Measurements from ENCODE around the gene NPTX1.
A peak's percentile ranks its signal among the peaks of the same experiment; 100 is the strongest.

The NPTX1 gene

GRCh38 chr17:80492343-80493136 lies 16.1 kb upstream of the NPTX1 start:
- Histone ChIP-seq H3K36me3 (ENCODE audit: low read depth) (no peaks in the 10 kb centered on the region), H3K27me3 (ENCODE audit: insufficient read depth, poor library complexity, severe bottlenecking) (peaks cover 3% of the 10 kb centered on the region), H3K9me3 (ENCODE audit: severe bottlenecking) (no peaks in the 10 kb centered on the region), H3K4me1 (ENCODE audit: insufficient read depth, poor library complexity, severe bottlenecking) (no peaks in the 10 kb centered on the region), H3K27ac (ENCODE audit: poor library complexity, severe bottlenecking) (no peak overlapping the region), H3K4me3 (ENCODE audit: severe bottlenecking) (no peak overlapping the region)
- TF ChIP-seq, protein P1, sequence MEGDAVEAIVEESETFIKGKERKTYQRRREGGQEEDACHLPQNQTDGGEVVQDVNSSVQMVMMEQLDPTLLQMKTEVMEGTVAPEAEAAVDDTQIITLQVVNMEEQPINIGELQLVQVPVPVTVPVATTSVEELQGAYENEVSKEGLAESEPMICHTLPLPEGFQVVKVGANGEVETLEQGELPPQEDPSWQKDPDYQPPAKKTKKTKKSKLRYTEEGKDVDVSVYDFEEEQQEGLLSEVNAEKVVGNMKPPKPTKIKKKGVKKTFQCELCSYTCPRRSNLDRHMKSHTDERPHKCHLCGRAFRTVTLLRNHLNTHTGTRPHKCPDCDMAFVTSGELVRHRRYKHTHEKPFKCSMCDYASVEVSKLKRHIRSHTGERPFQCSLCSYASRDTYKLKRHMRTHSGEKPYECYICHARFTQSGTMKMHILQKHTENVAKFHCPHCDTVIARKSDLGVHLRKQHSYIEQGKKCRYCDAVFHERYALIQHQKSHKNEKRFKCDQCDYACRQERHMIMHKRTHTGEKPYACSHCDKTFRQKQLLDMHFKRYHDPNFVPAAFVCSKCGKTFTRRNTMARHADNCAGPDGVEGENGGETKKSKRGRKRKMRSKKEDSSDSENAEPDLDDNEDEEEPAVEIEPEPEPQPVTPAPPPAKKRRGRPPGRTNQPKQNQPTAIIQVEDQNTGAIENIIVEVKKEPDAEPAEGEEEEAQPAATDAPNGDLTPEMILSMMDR (IDR thresholded peaks at IDR 0.05; ENCODE audit: poor library complexity, severe bottlenecking): no peak
- ATAC-seq (ENCODE audit: low read depth) (no peak), DNase-seq (ENCODE audit: low spot score) (peak; percentile 60)

GRCh38 chr17:80491478-80492342 lies 15.3 kb upstream of the NPTX1 start:
- H3K4me1 ChIP-seq (ENCODE audit: insufficient read depth, poor library complexity, severe bottlenecking): no peaks in the 10 kb centered on the region
- H3K27ac ChIP-seq (ENCODE audit: poor library complexity, severe bottlenecking): no peak overlapping the region
- no peak overlapping the region for H3K4me3 ChIP-seq (ENCODE audit: severe bottlenecking)
- DNase-seq (ENCODE audit: low spot score): no peak
- H3K27me3 ChIP-seq (ENCODE audit: insufficient read depth, poor library complexity, severe bottlenecking): peaks cover 7% of the 10 kb centered on the region
- H3K9me3 ChIP-seq (ENCODE audit: severe bottlenecking): no peaks in the 10 kb centered on the region
- TF ChIP-seq, protein P1 (IDR thresholded peaks at IDR 0.05; ENCODE audit: poor library complexity, severe bottlenecking): no peak
- H3K36me3 ChIP-seq (ENCODE audit: low read depth): no peaks in the 10 kb centered on the region
- no peak for ATAC-seq (ENCODE audit: low read depth)

DNA sequence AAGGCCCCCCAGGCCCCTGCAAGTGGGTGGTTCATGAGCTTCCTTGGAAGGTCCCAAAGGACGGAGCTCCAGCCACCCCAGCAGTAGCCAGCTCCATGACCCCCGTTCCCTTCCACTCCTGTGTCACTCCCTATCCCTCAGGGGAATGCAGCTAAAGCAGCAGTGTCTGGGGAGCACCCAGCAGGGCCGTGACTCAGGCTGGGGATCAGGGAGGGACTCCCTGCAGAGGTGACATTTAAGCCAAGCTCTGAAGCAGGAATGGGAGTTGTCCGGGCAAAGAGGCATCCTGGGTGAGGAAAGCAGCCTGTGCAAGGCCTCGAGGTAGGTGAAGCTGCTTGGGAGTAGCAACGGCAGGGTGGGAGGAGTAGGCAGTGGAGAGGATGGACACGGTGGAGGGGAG lies 11.1 kb upstream of the NPTX1 start:
- Histone ChIP-seq H3K27me3 (ENCODE audit: insufficient read depth, poor library complexity, severe bottlenecking) (peaks cover 7% of the 10 kb centered on the region), H3K27ac (ENCODE audit: poor library complexity, severe bottlenecking) (no peak overlapping the region), H3K4me1 (ENCODE audit: insufficient read depth, poor library complexity, severe bottlenecking) (no peaks in the 10 kb centered on the region), H3K9me3 (ENCODE audit: severe bottlenecking) (no peaks in the 10 kb centered on the region), H3K4me3 (ENCODE audit: severe bottlenecking) (no peak overlapping the region), H3K36me3 (ENCODE audit: low read depth) (no peaks in the 10 kb centered on the region)
- ATAC-seq (ENCODE audit: low read depth): no peak
- TF ChIP-seq, protein P1 (IDR thresholded peaks at IDR 0.05; ENCODE audit: poor library complexity, severe bottlenecking): no peak
- no peak for DNase-seq (ENCODE audit: low spot score)

DNA sequence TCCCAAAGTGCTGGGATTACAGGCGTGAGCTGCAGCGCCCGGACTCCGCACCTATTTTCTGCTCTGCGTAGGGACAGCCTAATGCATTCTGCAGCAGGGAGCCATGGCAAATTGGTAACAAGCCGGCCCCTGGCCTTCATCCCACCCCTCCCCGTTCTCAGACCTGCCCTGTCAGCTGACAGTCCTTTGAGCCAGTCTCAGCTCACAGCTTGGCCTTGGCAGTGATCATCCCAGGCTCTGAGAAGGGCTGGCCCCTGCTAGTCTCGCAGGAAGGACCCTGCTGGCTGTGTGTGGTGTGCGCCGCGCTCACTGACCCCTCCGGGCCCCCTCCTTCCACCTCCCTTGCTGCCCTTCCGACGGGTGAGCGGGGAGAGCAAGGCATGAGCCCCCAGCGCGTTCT lies 10.3 kb upstream of the NPTX1 start:
- no peak overlapping the region for H3K4me3 ChIP-seq (ENCODE audit: severe bottlenecking)
- H3K4me1 ChIP-seq (ENCODE audit: insufficient read depth, poor library complexity, severe bottlenecking): no peaks in the 10 kb centered on the region
- peaks cover 7% of the 10 kb centered on the region for H3K27me3 ChIP-seq (ENCODE audit: insufficient read depth, poor library complexity, severe bottlenecking)
- DNase-seq (ENCODE audit: low spot score) (no peak), ATAC-seq (ENCODE audit: low read depth) (no peak)
- TF ChIP-seq, protein P1 (IDR thresholded peaks at IDR 0.05; ENCODE audit: poor library complexity, severe bottlenecking): no peak
- no peak overlapping the region for H3K27ac ChIP-seq (ENCODE audit: poor library complexity, severe bottlenecking)
- H3K9me3 ChIP-seq (ENCODE audit: severe bottlenecking): no peaks in the 10 kb centered on the region
- no peaks in the 10 kb centered on the region for H3K36me3 ChIP-seq (ENCODE audit: low read depth)

All from RWPE2 (cell line).